ENCODE data around the gene OGFRL1. TPM values are rescaled to one million over a fixed set of nuclear protein-coding genes. Genes with fewer than 3 reads are reported as not detected.

OGFRL1 gene
- polyA plus RNA-seq, 1 donor from 2014 or later = 8.3 TPM

DNA sequence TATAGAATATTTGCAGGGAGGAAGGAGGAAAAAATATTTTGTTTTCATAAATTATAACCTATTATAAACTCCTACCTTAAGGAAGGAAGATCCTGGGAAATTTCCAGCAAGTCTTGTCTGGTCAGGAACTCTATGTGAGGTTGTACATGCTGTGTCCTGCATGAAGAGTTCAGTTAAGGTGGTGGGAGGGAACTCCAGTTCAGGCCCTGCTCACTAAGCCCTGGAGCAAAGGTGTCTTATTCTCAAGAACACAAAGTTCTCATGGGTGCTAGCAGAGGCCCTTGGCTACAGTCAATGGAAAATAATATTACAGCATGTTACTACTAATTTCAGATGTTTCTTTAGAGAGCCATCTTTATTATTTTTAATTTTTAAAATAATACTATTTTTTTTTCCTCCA, 3.8 kb upstream of the OGFRL1 start:
- no peak overlapping the region for H3K27ac ChIP-seq (ENCODE audit: low read length)
- TF ChIP-seq TAF1 (IDR thresholded peaks at IDR 0.05; ENCODE audit: low read depth) = no peak
- no peak for TF ChIP-seq EP300 (conservative IDR thresholded peaks at IDR 0.05; ENCODE audit: poor library complexity, severe bottlenecking)
- no peak for TF ChIP-seq POLR2AphosphoS5 (IDR thresholded peaks at IDR 0.05)
- TF ChIP-seq RAD21 (conservative IDR thresholded peaks at IDR 0.05) = no peak
- TF ChIP-seq EZH2 (IDR thresholded peaks at IDR 0.05; ENCODE audit: borderline replicate concordance, insufficient read depth, low read length, poor library complexity, severe bottlenecking) = no peak
- TF ChIP-seq, protein P1, sequence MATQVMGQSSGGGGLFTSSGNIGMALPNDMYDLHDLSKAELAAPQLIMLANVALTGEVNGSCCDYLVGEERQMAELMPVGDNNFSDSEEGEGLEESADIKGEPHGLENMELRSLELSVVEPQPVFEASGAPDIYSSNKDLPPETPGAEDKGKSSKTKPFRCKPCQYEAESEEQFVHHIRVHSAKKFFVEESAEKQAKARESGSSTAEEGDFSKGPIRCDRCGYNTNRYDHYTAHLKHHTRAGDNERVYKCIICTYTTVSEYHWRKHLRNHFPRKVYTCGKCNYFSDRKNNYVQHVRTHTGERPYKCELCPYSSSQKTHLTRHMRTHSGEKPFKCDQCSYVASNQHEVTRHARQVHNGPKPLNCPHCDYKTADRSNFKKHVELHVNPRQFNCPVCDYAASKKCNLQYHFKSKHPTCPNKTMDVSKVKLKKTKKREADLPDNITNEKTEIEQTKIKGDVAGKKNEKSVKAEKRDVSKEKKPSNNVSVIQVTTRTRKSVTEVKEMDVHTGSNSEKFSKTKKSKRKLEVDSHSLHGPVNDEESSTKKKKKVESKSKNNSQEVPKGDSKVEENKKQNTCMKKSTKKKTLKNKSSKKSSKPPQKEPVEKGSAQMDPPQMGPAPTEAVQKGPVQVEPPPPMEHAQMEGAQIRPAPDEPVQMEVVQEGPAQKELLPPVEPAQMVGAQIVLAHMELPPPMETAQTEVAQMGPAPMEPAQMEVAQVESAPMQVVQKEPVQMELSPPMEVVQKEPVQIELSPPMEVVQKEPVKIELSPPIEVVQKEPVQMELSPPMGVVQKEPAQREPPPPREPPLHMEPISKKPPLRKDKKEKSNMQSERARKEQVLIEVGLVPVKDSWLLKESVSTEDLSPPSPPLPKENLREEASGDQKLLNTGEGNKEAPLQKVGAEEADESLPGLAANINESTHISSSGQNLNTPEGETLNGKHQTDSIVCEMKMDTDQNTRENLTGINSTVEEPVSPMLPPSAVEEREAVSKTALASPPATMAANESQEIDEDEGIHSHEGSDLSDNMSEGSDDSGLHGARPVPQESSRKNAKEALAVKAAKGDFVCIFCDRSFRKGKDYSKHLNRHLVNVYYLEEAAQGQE (IDR thresholded peaks at IDR 0.05; ENCODE audit: borderline replicate concordance) = no peak
- no peak for TF ChIP-seq SMC3 (conservative IDR thresholded peaks at IDR 0.05; ENCODE audit: poor library complexity)
- H2AFZ ChIP-seq (ENCODE audit: low read depth, low read length) = no peak overlapping the region
- no peaks in the 10 kb centered on the region for H3K9me3 ChIP-seq (ENCODE audit: low read length)
- no peaks in the 10 kb centered on the region for H3K27me3 ChIP-seq (ENCODE audit: insufficient read depth, low read depth, low read length)
- H3K36me3 ChIP-seq (ENCODE audit: insufficient read depth, low read length) = no peaks in the 10 kb centered on the region
- H3K9me2 ChIP-seq (ENCODE audit: insufficient read depth, low read length) = no peaks in the 10 kb centered on the region
- no peaks in the 10 kb centered on the region for H3K79me2 ChIP-seq (replicated peaks; ENCODE audit: insufficient read depth, low read length)
- no peaks in the 10 kb centered on the region for H4K20me1 ChIP-seq (ENCODE audit: insufficient read depth)
- H3K9ac ChIP-seq (ENCODE audit: low read length) = no peak overlapping the region
- H3K4me3 ChIP-seq (ENCODE audit: low read length) = no peak overlapping the region
- no peaks in the 10 kb centered on the region for H3F3A ChIP-seq (ENCODE audit: insufficient read depth, low read length, poor library complexity, severe bottlenecking)
- H3K4me2 ChIP-seq (ENCODE audit: low read length) = no peak overlapping the region

DNA sequence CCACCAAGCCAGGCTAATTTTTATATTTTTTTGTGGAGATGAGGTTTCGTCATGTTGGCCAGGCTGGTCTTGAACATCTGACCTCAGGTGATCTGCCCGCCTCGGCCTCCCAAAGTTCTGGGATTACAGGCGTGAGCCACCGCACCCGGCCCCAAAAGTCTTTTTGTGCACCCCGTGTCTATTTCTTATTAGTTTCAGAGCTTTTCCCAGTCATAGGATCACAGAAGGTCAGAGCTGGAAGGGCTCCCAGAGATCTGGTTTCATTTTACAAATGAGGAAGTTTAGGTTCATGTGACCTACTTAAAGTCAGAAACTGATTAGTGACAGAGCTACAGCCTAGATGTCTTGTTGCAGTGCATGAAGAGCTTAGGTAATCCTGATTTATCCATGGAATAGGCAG, 1.6 kb upstream of the OGFRL1 start:
- TF ChIP-seq POLR2AphosphoS5 (IDR thresholded peaks at IDR 0.05) (no peak), RAD21 (conservative IDR thresholded peaks at IDR 0.05) (no peak), SMC3 (conservative IDR thresholded peaks at IDR 0.05; ENCODE audit: poor library complexity) (no peak), EZH2 (IDR thresholded peaks at IDR 0.05; ENCODE audit: borderline replicate concordance, insufficient read depth, low read length, poor library complexity, severe bottlenecking) (no peak), TAF1 (IDR thresholded peaks at IDR 0.05; ENCODE audit: low read depth) (no peak), MXI1 (conservative IDR thresholded peaks at IDR 0.05; ENCODE audit: poor library complexity, severe bottlenecking) (no peak), EP300 (conservative IDR thresholded peaks at IDR 0.05; ENCODE audit: poor library complexity, severe bottlenecking) (no peak)
- TF ChIP-seq, protein P2, sequence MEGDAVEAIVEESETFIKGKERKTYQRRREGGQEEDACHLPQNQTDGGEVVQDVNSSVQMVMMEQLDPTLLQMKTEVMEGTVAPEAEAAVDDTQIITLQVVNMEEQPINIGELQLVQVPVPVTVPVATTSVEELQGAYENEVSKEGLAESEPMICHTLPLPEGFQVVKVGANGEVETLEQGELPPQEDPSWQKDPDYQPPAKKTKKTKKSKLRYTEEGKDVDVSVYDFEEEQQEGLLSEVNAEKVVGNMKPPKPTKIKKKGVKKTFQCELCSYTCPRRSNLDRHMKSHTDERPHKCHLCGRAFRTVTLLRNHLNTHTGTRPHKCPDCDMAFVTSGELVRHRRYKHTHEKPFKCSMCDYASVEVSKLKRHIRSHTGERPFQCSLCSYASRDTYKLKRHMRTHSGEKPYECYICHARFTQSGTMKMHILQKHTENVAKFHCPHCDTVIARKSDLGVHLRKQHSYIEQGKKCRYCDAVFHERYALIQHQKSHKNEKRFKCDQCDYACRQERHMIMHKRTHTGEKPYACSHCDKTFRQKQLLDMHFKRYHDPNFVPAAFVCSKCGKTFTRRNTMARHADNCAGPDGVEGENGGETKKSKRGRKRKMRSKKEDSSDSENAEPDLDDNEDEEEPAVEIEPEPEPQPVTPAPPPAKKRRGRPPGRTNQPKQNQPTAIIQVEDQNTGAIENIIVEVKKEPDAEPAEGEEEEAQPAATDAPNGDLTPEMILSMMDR (IDR thresholded peaks at IDR 0.05; ENCODE audit: poor library complexity, severe bottlenecking) = no peak
- TF ChIP-seq, protein P1 (IDR thresholded peaks at IDR 0.05; ENCODE audit: borderline replicate concordance) = no peak
- no peak overlapping the region for H3K4me3 ChIP-seq (ENCODE audit: low read length)
- no peak overlapping the region for H2AFZ ChIP-seq (ENCODE audit: low read depth, low read length)
- H3K27me3 ChIP-seq (ENCODE audit: insufficient read depth, low read depth, low read length) = no peaks in the 10 kb centered on the region
- no peaks in the 10 kb centered on the region for H3K9me3 ChIP-seq (ENCODE audit: low read length)
- H3K36me3 ChIP-seq (ENCODE audit: insufficient read depth, low read length) = no peaks in the 10 kb centered on the region
- H3F3A ChIP-seq (ENCODE audit: insufficient read depth, low read length, poor library complexity, severe bottlenecking) = no peaks in the 10 kb centered on the region
- no peaks in the 10 kb centered on the region for H3K79me2 ChIP-seq (replicated peaks; ENCODE audit: insufficient read depth, low read length)
- no peak overlapping the region for H3K9ac ChIP-seq (ENCODE audit: low read length)
- no peaks in the 10 kb centered on the region for H3K9me2 ChIP-seq (ENCODE audit: insufficient read depth, low read length)
- no peaks in the 10 kb centered on the region for H4K20me1 ChIP-seq (ENCODE audit: insufficient read depth)
- H3K4me2 ChIP-seq (ENCODE audit: low read length) = no peak overlapping the region
- H3K27ac ChIP-seq (ENCODE audit: low read length) = no peak overlapping the region
